Activated CD4-positive, alpha-beta memory T cell treated with anti-CD3 and anti-CD28 coated beads for 36 hours (primary cell): ENCODE data around the gene CNEP1R1. TPM values are rescaled to one million over a fixed set of nuclear protein-coding genes. Genes with fewer than 3 reads are reported as not detected.

Experiments
- CTCF ChIA-PET: fragments of 350-600 bp; sonication (Branson Sonifier 250); formaldehyde crosslinking; loops from one replicate; lab custom pipeline; 2021; ENCODE audit warnings: antibody characterized with exemption, inconsistent platforms; lab: Charles Lee
- POLR2A ChIA-PET: fragments of 350-600 bp; sonication (Branson Sonifier 250); formaldehyde crosslinking; loops from one replicate; lab custom pipeline; 2021; ENCODE audit warnings: antibody characterized with exemption; lab: Charles Lee
- DNase-seq: peaks from one replicate; pipeline ENCODE4 v3.0.0-alpha.2; 2020
- H3K27ac Mint-ChIP-seq: one replicate; pipeline ENCODE4 v1.8.0; 2021; ENCODE audit warnings: mixed read lengths
- H3K27me3 Mint-ChIP-seq: one replicate; pipeline ENCODE4 v1.8.0; 2021; ENCODE audit warnings: mixed read lengths
- H3K36me3 Mint-ChIP-seq: one replicate; pipeline ENCODE4 v1.8.0; 2021; ENCODE audit warnings: mixed read lengths
- H3K4me1 Mint-ChIP-seq: one replicate; pipeline ENCODE4 v1.8.0; 2021; ENCODE audit warnings: low read depth, mixed read lengths
- H3K4me3 Mint-ChIP-seq: one replicate; pipeline ENCODE4 v1.8.0; 2021; ENCODE audit warnings: mild to moderate bottlenecking, mixed read lengths
- H3K9me3 Mint-ChIP-seq: one replicate; pipeline ENCODE4 v1.8.0; 2021; ENCODE audit warnings: mixed read lengths
- intact Hi-C: fragments of 100-400 bp; cut with micrococcal nuclease; formaldehyde crosslinking; loops from one replicate; pipeline ENCODE4 v1.15.1; 2023
- total RNA-seq, 2 experiments: library from RNA; stranded (reverse); gene quantifications; one replicate each; pipeline ENCODE4 v1.2.3, GENCODE V29; 2021

The CNEP1R1 gene
- total RNA-seq, 2 experiments from 2014 or later, result 23.9 to 24.5 TPM

GRCh38 chr16:50065624-50066481 lies 40.8 kb downstream of the CNEP1R1 start, which contains the start of gene HEATR3:
TSS of gene HEATR3 (plus strand) at chr16:50065970. CDS start at chr16:50066132, 162 bp downstream.
- DNase-seq, result peak; percentile 98
- H3K27me3 Mint-ChIP-seq, result no peaks in the 10 kb centered on the region
- H3K4me3 Mint-ChIP-seq, result peak within 1 kb of the TSS; percentile 90
- intact Hi-C loops, result loop anchor here (1.0 to 5.0 kb wide), 6 partner anchors 37 to 303 kb away; partner anchors contain the start of genes ADCY7, BRD7 and CNEP1R1
- peaks cover 12% of the 10 kb centered on the region for H3K36me3 Mint-ChIP-seq
- no peaks in the 10 kb centered on the region for H3K9me3 Mint-ChIP-seq
- peaks cover 31% of the 10 kb centered on the region for H3K4me1 Mint-ChIP-seq
- peak within 1 kb of the TSS; percentile 87 for H3K27ac Mint-ChIP-seq
- POLR2A ChIA-PET, result interaction anchor here (1.0 to 1.5 kb wide), 6 partner anchors 40 to 261 kb away, joined by 3 to 11 read pairs (median 4); partner anchors contain the start of gene CNEP1R1
- CTCF ChIA-PET, result interaction anchor here (0.6 to 5.5 kb wide), 9 partner anchors 41 to 741 kb away, joined by 3 to 88 read pairs (median 4); partner anchors contain the start of gene CNEP1R1

GRCh38 chr16:50066482-50067289 lies 41.7 kb downstream of the CNEP1R1 start:
- intact Hi-C loops, result loop anchor here (1.0 to 5.0 kb wide), 5 partner anchors 36 to 201 kb away; partner anchors contain the start of gene ADCY7
- DNase-seq, result no peak
- peak overlapping the region; percentile 90 for H3K4me3 Mint-ChIP-seq
- H3K27me3 Mint-ChIP-seq, result no peaks in the 10 kb centered on the region
- ChIA-PET POLR2A (interaction anchor here (1.1 to 1.5 kb wide), 5 partner anchors 41 to 261 kb away, joined by 3 to 11 read pairs (median 4); partner anchors contain the start of gene CNEP1R1), CTCF (interaction anchor here (0.6 to 5.5 kb wide), 14 partner anchors 12 to 740 kb away, joined by 3 to 88 read pairs (median 4); partner anchors contain the start of genes CNEP1R1 and TENT4B)
- peak overlapping the region; percentile 82 for H3K27ac Mint-ChIP-seq
- H3K4me1 Mint-ChIP-seq, result peaks cover 31% of the 10 kb centered on the region
- peaks cover 17% of the 10 kb centered on the region for H3K36me3 Mint-ChIP-seq
- no peaks in the 10 kb centered on the region for H3K9me3 Mint-ChIP-seq

- intact Hi-C loops, result loop anchor here (1.0 to 5.0 kb wide), 5 partner anchors 35 to 200 kb away; partner anchors contain the start of gene ADCY7
- peak; percentile 57 for DNase-seq
- CTCF ChIA-PET, result interaction anchor here (0.6 to 5.5 kb wide), 17 partner anchors 11 to 739 kb away, joined by 3 to 88 read pairs (median 4); partner anchors contain the start of genes CNEP1R1 and TENT4B
- Mint-ChIP-seq H3K4me1 (peaks cover 34% of the 10 kb centered on the region), H3K36me3 (peaks cover 19% of the 10 kb centered on the region), H3K4me3 (peak overlapping the region; percentile 90), H3K27me3 (no peaks in the 10 kb centered on the region), H3K9me3 (no peaks in the 10 kb centered on the region), H3K27ac (peak overlapping the region; percentile 34)
- POLR2A ChIA-PET, result interaction anchor here (1.2 kb wide), 1 partner anchor 88 kb away, joined by 3 read pairs; no protein-coding TSS in a partner anchor
Observed at GRCh38 chr16:50067290-50067853, 42.3 kb downstream of the CNEP1R1 start.

DNA sequence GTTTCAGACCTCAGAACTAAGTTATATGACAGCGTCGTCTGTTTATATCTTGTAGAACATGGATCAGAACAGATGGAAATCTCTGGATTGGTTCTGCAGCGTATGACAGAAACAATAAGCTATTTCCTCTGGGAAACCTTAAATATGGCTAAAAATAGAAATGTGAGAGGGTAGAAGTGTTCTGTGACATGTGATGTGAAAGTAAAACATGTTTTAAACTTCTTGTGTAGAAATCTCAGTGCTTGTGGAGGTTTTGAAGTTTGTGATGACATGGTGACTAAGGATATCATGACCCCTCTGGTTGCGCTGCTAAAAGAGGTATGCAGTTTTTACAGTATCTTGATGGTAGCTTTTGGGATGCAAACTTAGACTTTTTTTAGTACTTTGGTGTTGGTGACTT lies 43.5 kb downstream of the CNEP1R1 start:
- Mint-ChIP-seq H3K27ac (no peak overlapping the region), H3K27me3 (no peaks in the 10 kb centered on the region), H3K36me3 (peaks cover 22% of the 10 kb centered on the region), H3K4me3 (no peak overlapping the region), H3K4me1 (peaks cover 45% of the 10 kb centered on the region), H3K9me3 (no peaks in the 10 kb centered on the region)
- POLR2A ChIA-PET, result no interaction called here
- CTCF ChIA-PET, result interaction anchor here (0.7 to 5.5 kb wide), 7 partner anchors 16 to 286 kb away, joined by 3 to 88 read pairs (median 4); partner anchors contain the start of gene CNEP1R1
- no peak for DNase-seq
- intact Hi-C loops, result loop anchor here (5.0 kb wide), 1 partner anchor 199 kb away; the partner anchor contains the start of gene ADCY7

DNA sequence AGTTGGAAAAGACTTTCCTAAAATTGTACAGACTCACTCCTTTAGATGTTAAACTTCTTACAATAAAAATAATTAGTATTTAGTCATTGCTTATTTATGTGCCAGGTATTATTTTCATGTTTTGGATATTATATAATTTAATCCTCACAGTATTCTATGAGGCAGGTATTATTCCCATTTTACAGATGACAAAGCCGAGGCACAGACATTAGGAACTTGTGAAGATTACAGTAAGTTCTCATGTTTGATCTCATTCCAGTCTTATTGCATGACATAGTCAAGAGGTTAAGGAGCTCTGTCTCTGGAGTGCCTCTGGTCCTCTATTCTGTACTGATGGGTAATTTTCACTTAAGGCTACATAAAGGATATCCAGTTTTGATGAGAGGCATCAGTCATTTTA lies 44.0 kb downstream of the CNEP1R1 start:
- ChIA-PET POLR2A (no interaction called here), CTCF (interaction anchor here (0.7 to 5.5 kb wide), 6 partner anchors 17 to 285 kb away, joined by 3 to 88 read pairs (median 6); partner anchors contain the start of gene CNEP1R1)
- no peaks in the 10 kb centered on the region for H3K27me3 Mint-ChIP-seq
- peaks cover 22% of the 10 kb centered on the region for H3K36me3 Mint-ChIP-seq
- H3K27ac Mint-ChIP-seq, result no peak overlapping the region
- no peaks in the 10 kb centered on the region for H3K9me3 Mint-ChIP-seq
- DNase-seq, result no peak
- intact Hi-C loops, result loop anchor here (5.0 kb wide), 1 partner anchor 198 kb away; the partner anchor contains the start of gene ADCY7
- no peak overlapping the region for H3K4me3 Mint-ChIP-seq
- H3K4me1 Mint-ChIP-seq, result peaks cover 47% of the 10 kb centered on the region

GRCh38 chr16:50071075-50071671 lies 46.1 kb downstream of the CNEP1R1 start:
- DNase-seq, result no peak
- Mint-ChIP-seq H3K27ac (no peak overlapping the region), H3K4me1 (peaks cover 42% of the 10 kb centered on the region), H3K27me3 (no peaks in the 10 kb centered on the region), H3K9me3 (no peaks in the 10 kb centered on the region), H3K36me3 (peaks cover 27% of the 10 kb centered on the region), H3K4me3 (no peak overlapping the region)
- intact Hi-C loops, result no loop called here
- POLR2A ChIA-PET, result no interaction called here
- CTCF ChIA-PET, result interaction anchor here (0.6 to 1.0 kb wide), 2 partner anchors 139 to 717 kb away, joined by 3 read pairs; no protein-coding TSS in a partner anchor

- POLR2A ChIA-PET, result no interaction called here
- CTCF ChIA-PET, result interaction anchor here (1.0 to 1.5 kb wide), 2 partner anchors 48 to 138 kb away, joined by 6 to 8 read pairs; partner anchors contain the start of gene CNEP1R1
- Mint-ChIP-seq H3K27me3 (no peaks in the 10 kb centered on the region), H3K36me3 (peaks cover 29% of the 10 kb centered on the region), H3K4me3 (no peak overlapping the region), H3K27ac (no peak overlapping the region), H3K9me3 (no peaks in the 10 kb centered on the region), H3K4me1 (peaks cover 30% of the 10 kb centered on the region)
- intact Hi-C loops, result no loop called here
- no peak for DNase-seq
Observed at GRCh38 chr16:50072730-50073129, 47.7 kb downstream of the CNEP1R1 start.

- ChIA-PET CTCF (interaction anchor here (1.3 to 1.6 kb wide), 2 partner anchors 12 to 54 kb away, joined by 3 to 5 read pairs; partner anchors contain the start of gene CNEP1R1), POLR2A (no interaction called here)
- Mint-ChIP-seq H3K4me1 (peaks cover 15% of the 10 kb centered on the region), H3K4me3 (no peak overlapping the region), H3K27ac (no peak overlapping the region), H3K9me3 (no peaks in the 10 kb centered on the region), H3K36me3 (peaks cover 39% of the 10 kb centered on the region), H3K27me3 (no peaks in the 10 kb centered on the region)
- intact Hi-C loops, result no loop called here
- no peak for DNase-seq
Observed at GRCh38 chr16:50079397-50080140, 54.5 kb downstream of the CNEP1R1 start.

DNA sequence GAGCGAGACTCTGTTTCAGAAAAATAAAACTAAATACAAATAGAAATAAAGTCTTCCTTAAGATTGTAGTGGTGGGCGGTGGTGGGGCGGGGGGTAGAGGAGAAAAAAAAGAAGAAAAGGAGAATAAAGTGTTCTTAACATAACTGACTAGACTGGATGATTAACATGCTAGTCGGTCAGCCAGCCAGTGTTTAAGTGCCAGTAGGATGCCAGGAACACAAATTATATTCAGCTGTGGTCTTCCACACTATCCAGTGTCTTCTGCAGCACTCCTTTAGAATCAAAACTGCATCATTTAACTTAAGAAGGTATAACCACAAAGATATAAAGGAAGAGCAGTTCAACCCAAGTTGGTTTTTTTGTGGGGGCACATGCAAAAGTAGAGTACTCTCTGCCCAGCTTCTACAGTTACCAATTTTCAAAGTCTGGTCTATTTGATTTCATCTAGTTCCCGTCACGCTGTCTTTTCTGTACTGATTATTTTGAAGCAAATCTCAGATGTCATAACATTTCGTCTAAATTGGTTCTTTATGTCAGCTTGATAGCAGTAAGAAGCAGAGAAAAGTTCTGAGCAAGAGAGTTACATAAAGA lies 56.5 kb downstream of the CNEP1R1 start:
- no peak overlapping the region for H3K27ac Mint-ChIP-seq
- ChIA-PET CTCF (interaction anchor here (0.7 kb wide), 1 partner anchor 56 kb away, joined by 5 read pairs; the partner anchor contains the start of gene CNEP1R1), POLR2A (no interaction called here)
- H3K4me1 Mint-ChIP-seq, result peaks cover 15% of the 10 kb centered on the region
- intact Hi-C loops, result no loop called here
- no peak for DNase-seq
- peaks cover 44% of the 10 kb centered on the region for H3K36me3 Mint-ChIP-seq
- H3K9me3 Mint-ChIP-seq, result no peaks in the 10 kb centered on the region
- no peaks in the 10 kb centered on the region for H3K27me3 Mint-ChIP-seq
- H3K4me3 Mint-ChIP-seq, result no peak overlapping the region

GRCh38 chr16:50083996-50084395 lies 59.0 kb downstream of the CNEP1R1 start:
- no peaks in the 10 kb centered on the region for H3K27me3 Mint-ChIP-seq
- peaks cover 7% of the 10 kb centered on the region for H3K4me1 Mint-ChIP-seq
- no peak overlapping the region for H3K27ac Mint-ChIP-seq
- peaks cover 42% of the 10 kb centered on the region for H3K36me3 Mint-ChIP-seq
- DNase-seq, result no peak
- H3K4me3 Mint-ChIP-seq, result no peak overlapping the region
- intact Hi-C loops, result no loop called here
- CTCF ChIA-PET, result interaction anchor here (1.3 kb wide), 1 partner anchor 59 kb away, joined by 5 read pairs; the partner anchor contains the start of gene CNEP1R1
- no peaks in the 10 kb centered on the region for H3K9me3 Mint-ChIP-seq
- POLR2A ChIA-PET, result no interaction called here
